Measurements from ENCODE around the gene MTMR11. TPM values are rescaled to one million over a fixed set of nuclear protein-coding genes. Genes with fewer than 3 reads are reported as not detected.

Gene MTMR11
- total RNA-seq, 4 donors from 2014 or later = 3.2 to 4.8 (median 4.5) TPM

GRCh38 chr1:149879556-149879955 is 57.1 kb downstream of the MTMR11 start:
- DNase-seq (ENCODE audit: low spot score) = no peak
- no peak for ATAC-seq (ENCODE audit: low FRiP score)
- no peak for TF ChIP-seq CTCF (IDR thresholded peaks at IDR 0.05)

Other genes starting within 250 kb of the MTMR11 start
- 10 to 100 TPM in 2 of 4 donors, 1 to 10 TPM in 2; 2.5 to 63.8 (median 12.2) TPM for gene FCGR1A, start 154.2 kb downstream of the MTMR11 start, total RNA-seq
- gene BOLA1, start 37.3 kb downstream of the MTMR11 start, total RNA-seq = 10 to 100 TPM; 11.5 to 28.8 (median 25.5) TPM
- 1 to 10 TPM in 1 of 4 donors, under 1 TPM in 3; 0.48 to 1.3 (median 0.70) TPM for gene SV2A, start 19.0 kb downstream of the MTMR11 start, total RNA-seq
- 10 to 100 TPM in 1 of 4 donors, 1 to 10 TPM in 3; 6.0 to 17.4 (median 9.7) TPM for gene SF3B4, start 9.1 kb downstream of the MTMR11 start, total RNA-seq
- 10 to 100 TPM; 17.0 to 37.9 (median 27.5) TPM for gene OTUD7B, start 73.8 kb upstream of the MTMR11 start, total RNA-seq
- gene VPS45, start 130.9 kb upstream of the MTMR11 start, total RNA-seq = 10 to 100 TPM; 18.0 to 42.1 (median 31.1) TPM
- gene PLEKHO1, start 213.0 kb upstream of the MTMR11 start, total RNA-seq = 10 to 100 TPM; 16.5 to 68.6 (median 32.8) TPM